IPS-15b (cell line): ENCODE data around the gene ORMDL1.

ENCODE experiments used
- H3K27me3 ChIP-seq: one replicate; pipeline ENCODE4 v1.6.1; 2013; ENCODE audit warnings: low read length; ENCODE audit not compliant: control insufficient read depth, insufficient read depth
- H3K36me3 ChIP-seq: one replicate; pipeline ENCODE4 v1.6.1; 2013; ENCODE audit warnings: low read length; ENCODE audit not compliant: control insufficient read depth, insufficient read depth
- H3K4me1 ChIP-seq: one replicate; pipeline ENCODE4 v1.6.1; 2013; ENCODE audit warnings: mild to moderate bottlenecking, low read length; ENCODE audit not compliant: control insufficient read depth, insufficient read depth
- H3K4me3 ChIP-seq: one replicate; pipeline ENCODE4 v1.5.1; 2013; ENCODE audit warnings: low read depth, low read length
- H3K9ac ChIP-seq: one replicate; pipeline ENCODE4 v1.6.1; 2013; ENCODE audit warnings: low read depth, mild to moderate bottlenecking, low read length
- H3K9me3 ChIP-seq: one replicate; pipeline ENCODE4 v1.6.1; 2013; ENCODE audit warnings: mild to moderate bottlenecking, low read length; ENCODE audit not compliant: control insufficient read depth, insufficient read depth

Gene ORMDL1

DNA sequence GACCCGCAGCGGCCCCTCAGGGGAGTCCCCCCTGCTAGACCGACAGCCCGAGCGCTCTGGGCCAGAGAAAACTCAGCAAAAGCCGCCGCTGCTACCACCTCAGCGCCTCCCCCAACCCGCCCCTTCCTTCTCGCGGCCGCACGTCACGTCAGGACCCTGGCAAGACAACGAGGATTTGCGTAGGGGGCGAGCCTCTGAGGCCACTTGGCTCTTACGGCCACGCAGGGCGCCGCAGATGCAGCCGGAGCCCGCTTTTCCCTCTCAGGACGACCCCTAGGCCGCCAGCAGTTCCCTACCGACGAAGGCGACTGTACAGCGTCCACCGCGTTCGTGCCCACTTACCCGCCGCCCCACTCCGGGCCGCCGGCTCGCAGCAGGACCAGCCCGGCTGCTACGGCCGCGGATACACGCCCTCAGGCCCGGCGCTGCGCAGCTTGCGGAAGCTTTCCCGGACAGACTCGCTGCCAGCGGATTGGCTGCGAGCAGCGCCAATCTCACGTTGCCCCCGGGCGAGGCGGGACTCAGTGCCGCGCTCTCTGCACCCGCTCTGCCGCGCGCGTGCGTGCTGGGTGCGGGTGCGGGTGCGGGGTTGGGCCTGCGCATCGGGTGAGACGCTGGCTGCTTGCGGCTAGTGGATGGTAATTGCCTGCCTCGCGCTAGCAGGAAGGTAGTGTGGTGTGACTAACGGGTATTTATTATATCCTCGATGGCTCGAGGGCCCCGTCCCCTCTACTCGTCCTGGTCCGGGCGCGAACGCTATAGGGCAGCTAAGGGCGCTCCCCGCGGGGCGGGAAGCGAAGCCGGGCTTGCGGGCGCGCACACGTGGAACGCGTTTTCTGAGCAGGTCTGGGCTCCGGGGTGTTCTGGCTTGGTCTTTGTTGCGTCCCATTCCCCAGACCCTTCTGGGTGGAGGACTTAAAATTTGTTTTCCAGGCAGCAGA is at the start of gene ORMDL1, which contains the start of gene PMS1:
TSS of gene ORMDL1 (minus strand) at position 413 of the 941 bp plus-strand sequence. CDS start 1,744 bp downstream, outside the sequence.
TSS of gene PMS1 (plus strand) at position 524 of the 941 bp plus-strand sequence. CDS start 7,360 bp downstream, outside the sequence.
- H3K27me3 ChIP-seq, result no peaks in the 10 kb centered on the region
- H3K4me3 ChIP-seq, result peak within 1 kb of the TSS; percentile 92
- H3K4me1 ChIP-seq, result peaks cover 8% of the 10 kb centered on the region
- H3K9me3 ChIP-seq, result no peaks in the 10 kb centered on the region
- H3K36me3 ChIP-seq, result no peaks in the 10 kb centered on the region
- H3K9ac ChIP-seq, result peak within 1 kb of the TSS; percentile 88

- H3K4me1 ChIP-seq, result no peaks in the 10 kb centered on the region
- H3K27me3 ChIP-seq, result no peaks in the 10 kb centered on the region
- H3K9me3 ChIP-seq, result no peaks in the 10 kb centered on the region
- no peaks in the 10 kb centered on the region for H3K36me3 ChIP-seq
- no peak overlapping the region for H3K9ac ChIP-seq
- no peak overlapping the region for H3K4me3 ChIP-seq
Measured at GRCh38 chr2:189830510-189830909, 46.4 kb upstream of the ORMDL1 start.

DNA sequence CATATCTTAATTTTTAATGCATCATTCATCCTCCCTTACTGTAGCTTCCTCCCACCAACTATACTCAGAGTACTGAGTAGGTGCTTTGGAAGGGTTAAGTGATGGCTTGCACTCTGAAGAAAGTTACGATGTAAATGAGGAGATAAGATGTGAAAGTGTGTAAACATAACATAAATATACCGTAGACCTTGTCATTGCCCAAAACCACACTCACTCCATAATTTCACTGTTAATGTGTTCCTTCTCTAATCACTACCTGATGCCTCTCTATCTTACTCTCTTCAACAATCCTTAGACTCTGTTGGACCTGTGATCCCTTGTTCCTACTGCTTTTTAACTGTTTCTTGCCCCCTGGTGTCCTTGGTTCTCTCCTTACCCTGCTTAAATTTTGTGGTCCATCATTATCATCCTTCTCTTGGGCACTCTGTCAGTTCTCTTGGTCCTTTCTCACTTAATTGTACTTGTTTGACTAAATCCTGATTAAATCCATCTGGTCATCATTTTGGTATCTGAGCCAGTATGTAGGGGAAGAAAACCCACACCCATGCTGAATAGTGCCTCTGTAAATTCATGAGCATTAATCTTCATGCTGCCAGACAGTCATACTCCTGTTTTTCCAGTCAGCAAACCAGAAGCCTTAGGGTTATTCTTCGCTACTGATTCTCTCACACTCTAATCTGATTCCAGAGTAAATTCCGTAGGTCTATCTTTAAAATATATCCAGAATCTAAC is 45.1 kb upstream of the ORMDL1 start:
- Histone ChIP-seq H3K9ac (no peak overlapping the region), H3K4me3 (no peak overlapping the region), H3K36me3 (no peaks in the 10 kb centered on the region), H3K4me1 (no peaks in the 10 kb centered on the region), H3K9me3 (no peaks in the 10 kb centered on the region), H3K27me3 (no peaks in the 10 kb centered on the region)

GRCh38 chr2:189826039-189826438 is 41.9 kb upstream of the ORMDL1 start:
- no peak overlapping the region for H3K9ac ChIP-seq
- H3K9me3 ChIP-seq, result no peaks in the 10 kb centered on the region
- no peak overlapping the region for H3K4me3 ChIP-seq
- no peaks in the 10 kb centered on the region for H3K27me3 ChIP-seq
- no peaks in the 10 kb centered on the region for H3K36me3 ChIP-seq
- no peaks in the 10 kb centered on the region for H3K4me1 ChIP-seq

GRCh38 chr2:189824694-189825396 is 40.7 kb upstream of the ORMDL1 start:
- H3K4me3 ChIP-seq, result no peak overlapping the region
- H3K27me3 ChIP-seq, result no peaks in the 10 kb centered on the region
- H3K9ac ChIP-seq, result no peak overlapping the region
- H3K4me1 ChIP-seq, result no peaks in the 10 kb centered on the region
- H3K9me3 ChIP-seq, result no peaks in the 10 kb centered on the region
- no peaks in the 10 kb centered on the region for H3K36me3 ChIP-seq

DNA sequence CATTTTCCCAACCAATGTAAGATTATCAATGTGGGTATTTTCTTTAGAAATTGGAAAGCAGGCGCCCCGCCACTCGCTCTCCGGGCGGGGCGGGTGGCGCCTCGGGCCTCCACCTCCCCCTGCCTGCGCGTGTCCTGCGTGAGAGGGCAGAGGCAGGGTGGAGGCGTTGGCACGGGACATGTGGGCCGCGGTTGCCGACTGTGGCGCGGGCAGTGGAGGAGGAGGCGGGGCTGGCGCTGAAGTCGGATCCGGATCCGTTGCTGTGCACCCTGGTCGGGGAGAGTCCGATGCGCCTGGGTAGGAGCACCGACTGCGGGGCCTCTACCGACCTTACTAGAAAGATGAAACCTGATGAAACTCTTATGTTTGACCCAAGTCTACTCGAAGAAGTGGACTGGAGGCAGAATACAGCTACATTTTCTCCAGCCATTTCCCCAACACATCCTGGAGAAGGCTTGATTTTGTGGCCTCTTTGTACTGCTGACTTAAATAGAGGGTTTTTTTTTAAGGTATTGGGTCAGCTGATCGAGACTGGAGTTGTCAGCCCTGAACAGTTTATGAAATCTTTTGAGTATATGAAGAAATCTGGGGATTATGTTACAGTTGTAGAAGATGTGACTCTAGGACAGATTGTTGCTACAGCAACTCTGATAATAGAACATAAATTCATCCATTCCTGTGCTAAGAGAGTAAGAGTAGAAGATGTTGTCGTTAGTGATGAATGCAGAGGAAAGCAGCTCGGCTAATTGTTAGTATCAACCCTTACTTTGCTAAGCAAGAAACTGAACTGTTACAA is 38.0 kb upstream of the ORMDL1 start:
- H3K27me3 ChIP-seq, result no peaks in the 10 kb centered on the region
- H3K9me3 ChIP-seq, result no peaks in the 10 kb centered on the region
- H3K36me3 ChIP-seq, result no peaks in the 10 kb centered on the region

GRCh38 chr2:189819297-189819704 is 35.2 kb upstream of the ORMDL1 start:
- no peaks in the 10 kb centered on the region for H3K4me1 ChIP-seq
- no peak overlapping the region for H3K9ac ChIP-seq
- no peaks in the 10 kb centered on the region for H3K27me3 ChIP-seq
- H3K4me3 ChIP-seq, result no peak overlapping the region
- H3K36me3 ChIP-seq, result no peaks in the 10 kb centered on the region
- no peaks in the 10 kb centered on the region for H3K9me3 ChIP-seq

More for the DNA sequence above, 38.0 kb upstream of the ORMDL1 start:
- H3K4me3 ChIP-seq, result no peak overlapping the region
- no peaks in the 10 kb centered on the region for H3K4me1 ChIP-seq
- H3K9ac ChIP-seq, result no peak overlapping the region

DNA sequence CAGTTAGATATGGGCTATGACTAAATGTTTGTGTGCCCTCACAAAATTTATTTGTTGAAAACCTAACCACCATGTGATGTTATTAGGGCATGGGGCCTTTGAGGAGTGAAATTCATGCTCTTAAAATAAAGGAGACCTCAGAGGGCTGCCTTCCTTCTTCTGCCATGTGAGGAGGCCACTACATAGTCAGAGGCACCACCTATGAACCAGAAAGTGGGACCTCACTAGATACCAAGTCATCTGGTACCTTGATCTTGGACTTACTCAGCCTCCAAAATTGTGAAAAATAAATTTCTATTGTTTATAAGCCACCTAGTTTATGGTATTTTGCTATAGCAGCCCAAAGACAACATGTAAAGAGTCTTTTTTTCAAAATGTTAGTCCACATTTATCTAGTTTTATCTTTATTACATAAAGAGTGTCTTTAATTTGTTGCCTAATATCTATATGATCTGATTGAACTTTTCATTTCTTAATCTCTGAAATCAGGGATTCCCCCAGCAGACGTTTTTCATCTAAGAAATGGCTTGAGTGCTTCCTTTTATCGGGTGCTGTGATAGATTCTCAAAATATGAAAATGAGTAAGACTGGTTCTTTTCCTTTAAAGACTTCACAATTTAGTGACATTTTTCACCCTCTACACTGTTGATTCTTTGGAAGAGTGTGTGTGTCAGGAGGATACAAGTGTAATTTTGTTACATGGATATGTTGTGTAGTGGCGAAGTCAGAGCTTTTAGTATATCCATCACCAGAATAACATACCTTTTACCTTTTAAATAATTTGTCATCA is 34.3 kb upstream of the ORMDL1 start:
- Histone ChIP-seq H3K4me3 (no peak overlapping the region), H3K9ac (no peak overlapping the region), H3K36me3 (no peaks in the 10 kb centered on the region), H3K27me3 (no peaks in the 10 kb centered on the region), H3K9me3 (no peaks in the 10 kb centered on the region), H3K4me1 (no peaks in the 10 kb centered on the region)

DNA sequence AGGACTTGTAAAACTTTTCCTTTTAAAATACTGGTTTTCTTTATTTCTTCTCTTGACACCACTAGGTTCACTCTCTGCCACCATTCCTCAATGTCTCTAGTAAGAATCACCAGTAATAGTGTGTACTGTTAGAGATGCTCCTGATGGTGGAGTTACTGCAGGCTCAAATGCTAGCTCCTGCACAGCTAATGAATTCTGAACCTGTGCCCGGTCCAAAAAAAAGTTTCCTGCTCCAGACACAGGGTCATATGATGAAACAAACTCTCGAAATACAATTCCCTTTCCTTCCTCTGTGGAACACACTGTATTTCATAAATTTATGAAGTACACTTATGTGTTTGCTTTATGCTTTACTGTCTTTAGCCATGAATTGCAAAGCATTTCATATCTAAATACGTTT is 19.3 kb upstream of the ORMDL1 start:
- Histone ChIP-seq H3K9me3 (no peaks in the 10 kb centered on the region), H3K4me3 (no peak overlapping the region), H3K4me1 (no peaks in the 10 kb centered on the region), H3K36me3 (peaks cover 6% of the 10 kb centered on the region), H3K27me3 (no peaks in the 10 kb centered on the region), H3K9ac (no peak overlapping the region)

- H3K36me3 ChIP-seq, result peaks cover 10% of the 10 kb centered on the region
Measured at GRCh38 chr2:189802396-189802912, 18.3 kb upstream of the ORMDL1 start.

More at GRCh38 chr2:189802396-189802912, 18.3 kb upstream of the ORMDL1 start:
- H3K27me3 ChIP-seq, result no peaks in the 10 kb centered on the region
- H3K4me3 ChIP-seq, result no peak overlapping the region
- H3K9me3 ChIP-seq, result no peaks in the 10 kb centered on the region
- no peaks in the 10 kb centered on the region for H3K4me1 ChIP-seq
- H3K9ac ChIP-seq, result no peak overlapping the region
